HG03342 (cell line): ENCODE data around the gene ESR1.
A peak's percentile ranks its signal among the peaks of the same experiment; 100 is the strongest.

Experiments
- ATAC-seq: cut with Tn5 transposase; IDR thresholded peaks from one replicate; pipeline ENCODE4 v1.9.1; 2021; ENCODE audit warnings: mild to moderate bottlenecking, moderate library complexity; ENCODE audit not compliant: unreplicated experiment

The ESR1 gene

DNA sequence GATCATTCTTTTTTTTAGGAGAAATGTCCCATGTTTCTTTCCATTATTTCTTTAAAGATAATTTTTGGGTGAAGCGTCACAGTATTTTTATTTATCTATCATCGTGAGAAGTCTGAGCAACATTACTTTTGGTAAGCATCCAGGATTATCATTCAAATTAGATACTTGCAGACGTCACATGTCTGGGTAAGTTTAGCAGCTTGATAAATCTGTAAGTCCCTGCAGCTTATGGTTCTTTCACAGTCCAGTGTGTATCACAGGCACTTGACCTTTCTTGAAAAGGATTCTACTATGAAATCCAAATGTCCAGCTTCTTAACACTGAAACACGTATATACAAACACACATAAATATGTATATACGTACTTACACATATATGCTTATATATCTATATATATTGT is 359.4 kb downstream of the ESR1 start:
- no peak for ATAC-seq

DNA sequence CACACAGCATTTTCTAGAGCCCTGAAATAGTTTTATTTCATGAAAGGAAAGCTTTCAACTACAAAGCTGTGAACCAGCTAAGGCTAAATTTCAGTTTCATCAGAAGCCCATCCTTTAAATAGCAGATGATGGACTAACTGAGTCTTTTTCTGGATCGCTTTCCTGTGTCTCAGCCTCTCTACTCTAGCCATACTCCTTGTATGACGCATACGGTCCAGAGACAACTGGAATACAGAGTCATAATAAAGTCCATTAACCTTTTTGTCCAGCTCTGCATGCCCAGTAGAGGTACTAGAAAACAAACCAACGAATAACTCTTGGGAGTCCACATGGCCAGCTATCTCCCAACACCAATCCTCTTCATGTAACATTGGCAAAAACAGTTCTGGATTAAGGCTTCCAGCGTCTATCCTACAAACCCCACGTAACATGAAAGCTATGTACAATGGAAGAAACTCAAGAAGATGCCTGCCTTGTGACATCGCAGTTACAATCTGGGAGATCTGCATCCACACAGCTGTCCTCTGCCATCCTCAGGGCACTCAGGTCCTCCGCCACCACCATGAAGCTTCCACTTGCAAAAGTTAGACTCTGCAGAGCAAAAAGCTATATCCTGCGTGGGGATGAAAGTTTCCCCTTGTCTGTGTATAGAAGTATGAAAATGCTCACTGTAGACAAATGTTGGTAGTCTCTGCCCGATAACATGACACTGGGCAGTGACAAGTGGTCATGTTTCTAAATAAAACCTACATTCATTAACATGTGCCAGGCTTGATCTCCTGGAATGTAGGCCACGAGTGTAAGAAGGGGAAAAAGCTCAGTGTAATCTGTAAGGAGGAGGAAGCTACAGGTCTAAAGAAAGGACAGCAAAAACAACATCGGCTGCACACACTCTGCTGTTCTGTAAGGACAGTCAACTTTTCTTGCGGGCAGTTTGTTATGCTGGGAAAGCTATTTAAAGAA is 360.4 kb downstream of the ESR1 start:
- ATAC-seq, result no peak

DNA sequence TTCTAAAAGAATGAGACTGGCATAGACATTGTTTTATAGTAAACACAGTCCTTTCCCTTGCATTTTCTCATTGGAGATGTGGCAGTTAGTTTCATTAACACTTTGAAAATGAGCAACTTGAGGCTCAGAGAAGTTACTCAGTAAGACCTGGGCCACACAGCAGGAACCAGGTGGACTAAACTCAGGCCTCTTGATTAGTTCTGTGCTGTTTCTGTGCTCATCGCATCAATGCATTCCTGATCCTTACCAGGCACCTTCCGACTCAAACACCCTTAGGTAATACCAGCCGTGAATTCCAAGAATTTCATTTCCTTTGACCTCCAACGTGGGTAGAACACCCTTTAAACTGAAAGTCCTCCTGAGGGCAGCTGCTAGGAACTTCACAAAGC is 362.8 kb downstream of the ESR1 start:
- no peak for ATAC-seq

DNA sequence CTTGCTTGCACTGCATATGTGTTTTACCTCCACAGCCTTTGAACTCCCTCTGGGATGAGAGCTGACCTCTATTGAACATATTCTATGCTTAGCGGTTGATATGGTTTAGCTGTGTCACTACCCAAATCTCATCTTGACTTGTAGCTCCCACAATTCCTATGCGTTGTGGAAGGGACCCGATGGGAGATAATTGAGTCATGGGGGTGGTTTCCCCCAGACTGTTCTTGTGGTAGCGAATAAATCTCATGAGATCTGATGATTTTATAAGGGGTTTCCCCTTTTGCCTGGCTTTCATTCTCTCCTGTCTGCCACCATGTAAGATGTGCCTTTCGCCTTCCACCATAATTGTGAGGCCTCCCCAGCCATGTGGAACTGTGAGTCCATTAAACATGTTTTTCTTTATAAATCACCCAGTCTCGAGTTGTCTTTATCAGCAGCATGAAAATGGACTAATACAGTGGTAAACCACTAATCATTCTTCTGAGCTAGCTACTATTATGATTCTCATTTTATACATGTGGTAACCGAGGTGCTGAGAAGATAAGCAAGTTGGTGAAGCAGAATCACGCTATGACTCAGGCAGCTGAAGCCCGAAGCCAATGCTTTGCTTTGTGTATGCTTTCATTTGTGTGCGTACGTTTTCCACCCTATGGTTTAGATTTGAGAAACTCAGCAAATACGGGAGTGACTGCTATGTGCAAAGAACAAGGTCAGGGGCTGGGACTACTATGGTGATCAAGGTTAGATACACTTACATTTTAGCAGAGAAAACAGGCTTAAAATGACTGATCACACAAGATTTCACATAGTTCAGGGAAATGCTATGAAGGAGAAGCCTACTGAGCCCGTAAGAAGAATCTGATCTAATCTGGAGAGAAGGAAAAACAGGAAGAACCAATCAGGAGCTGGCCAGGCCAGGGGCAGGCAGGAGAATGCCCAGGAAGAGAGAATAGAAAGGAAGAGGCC is 363.5 kb downstream of the ESR1 start:
- peak; percentile 95 for ATAC-seq

DNA sequence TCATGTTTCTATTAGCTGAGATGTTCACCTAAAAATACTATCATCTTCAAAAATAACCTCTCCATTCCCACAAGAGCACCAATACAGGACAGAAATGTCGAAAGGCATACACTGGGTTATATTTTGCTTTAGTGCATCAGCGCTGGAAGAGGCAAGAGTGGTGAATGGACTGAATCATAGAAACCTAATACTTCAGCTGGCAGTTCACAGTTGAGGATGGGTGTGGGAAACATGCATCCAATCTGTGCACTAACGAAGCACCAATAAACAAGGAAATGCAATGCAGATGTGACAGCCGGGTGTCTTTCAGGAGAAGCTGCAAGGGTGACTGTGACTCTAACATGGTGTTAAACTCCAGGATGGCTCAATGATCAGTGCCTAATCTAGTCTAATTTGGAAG is 365.8 kb downstream of the ESR1 start:
- ATAC-seq, result no peak

DNA sequence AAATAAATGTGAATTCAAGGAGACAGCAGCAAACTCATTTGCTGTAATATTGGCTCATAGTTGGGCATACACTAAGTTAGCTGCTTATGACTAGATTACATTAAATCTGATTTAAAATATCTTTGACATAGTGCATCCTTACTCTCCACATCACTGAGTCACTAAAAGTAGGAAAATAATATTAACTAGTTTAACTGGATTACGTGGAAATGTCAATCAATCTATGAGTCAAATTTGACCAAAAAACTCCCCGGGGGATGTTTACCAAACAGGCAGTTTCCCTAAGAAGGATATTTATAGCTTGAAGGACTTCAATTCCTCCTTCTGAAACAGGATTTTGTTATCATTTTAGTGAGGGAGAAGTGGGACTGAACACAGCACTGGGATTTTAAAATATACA is 366.5 kb downstream of the ESR1 start:
- no peak for ATAC-seq

DNA sequence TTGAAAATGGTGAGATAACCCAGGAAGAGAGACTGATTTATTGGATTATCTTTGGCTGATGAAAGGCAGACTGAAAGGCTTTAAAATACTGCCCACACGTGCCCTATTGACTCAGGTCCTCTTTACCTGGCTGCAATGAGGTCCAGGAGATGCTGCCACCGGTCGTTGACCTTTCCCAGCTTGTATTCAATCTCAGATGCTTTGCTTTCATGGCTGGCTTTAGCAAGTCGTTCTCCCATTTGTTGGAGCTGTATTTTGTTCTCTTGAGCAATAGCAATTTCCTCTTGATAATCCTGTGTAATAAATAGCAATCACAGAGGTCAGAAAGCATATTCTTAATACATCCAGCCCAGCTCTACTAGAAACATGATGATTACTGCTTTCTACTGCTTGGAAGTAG is 368.8 kb downstream of the ESR1 start:
- no peak for ATAC-seq
